K562 (cell line): ENCODE measurements around the gene PCAT6. TPM values are rescaled to one million over a fixed set of nuclear protein-coding genes. Genes with fewer than 3 reads are reported as not detected.

Experiments
- ATAC-seq: fragments of 200-7000 bp; cut with Tn5 transposase; 3 replicates; pipeline ENCODE4 v1.9.1; 2020; ENCODE audit warnings: moderate library complexity
- BruUV-seq: library from RNA; stranded (reverse); fragments of 400-500 nt; replicated peaks from 2 replicates; lab custom pipeline; 2021; lab: Mats Ljungman, UMichigan
- CTCF ChIA-PET: fragments of 300-600 bp; formaldehyde crosslinking; extraction: SDS; loops from one replicate; lab custom pipeline; 2021; ENCODE audit warnings: low intra/inter-chr PET ratio; lab: Yijun Ruan, JAX
- POLR2A ChIA-PET: fragments of 300-600, 350-650 bp; sonication (Branson Sonifier 250); formaldehyde crosslinking; extraction: SDS; loops from one replicate; lab custom pipeline; 2021; ENCODE audit warnings: antibody characterized with exemption, inconsistent platforms; lab: Yijun Ruan, JAX
- DNase-seq, 4 experiments: peaks; one replicate each; pipeline versions ENCODE4 v3.0.0 to v3.0.0-alpha.2; 2011 to 2018; ENCODE audit warnings: low spot score in 3 of 4, mixed read lengths in 3 of 4; ENCODE audit errors: extremely low read depth in 1 of 4
- FAIRE-seq: peaks from 2 replicates; lab custom pipeline; 2011; peaks lifted over from hg19 to GRCh38; lab: Jason Lieb, UNC
- H2AFZ ChIP-seq: 2 replicates; pipeline ENCODE4 v1.6.0; 2011; ENCODE audit warnings: low read depth, low read length, control low read depth, inconsistent platforms
- H3K27ac ChIP-seq: fragments of 200-600 bp; 3 replicates; pipeline ENCODE4 v1.8.0; 2011; ENCODE audit warnings: low read depth, mild to moderate bottlenecking, control low read depth, inconsistent platforms, low read length, moderate library complexity, mixed read lengths; ENCODE audit errors: extremely low read depth
- H3K27me3 ChIP-seq, 2 experiments: fragments of 300-600 bp in 1 of 2; 2 replicates in 1 of 2; 3 replicates in 1 of 2; pipeline versions ENCODE4 v1.6.0 to v1.8.0; 2011; ENCODE audit warnings: inconsistent platforms in 2 of 2, low read length in 2 of 2, mild to moderate bottlenecking in 1 of 2, mixed read lengths in 1 of 2, moderate library complexity in 1 of 2; ENCODE audit not compliant: control insufficient read depth in 2 of 2, insufficient read depth in 2 of 2
- H3K36me3 ChIP-seq: fragments of 300-600 bp; 3 replicates; pipeline ENCODE4 v1.8.0; 2011; ENCODE audit warnings: mild to moderate bottlenecking, low read length, inconsistent platforms; ENCODE audit not compliant: control insufficient read depth, insufficient read depth
- H3K4me1 ChIP-seq, 2 experiments: fragments of 200-600 bp in 1 of 2; replicated peaks in 1 of 2; 2 replicates in 1 of 2; 3 replicates in 1 of 2; pipeline versions ENCODE4 v1.5.1 to v1.8.0; 2011; ENCODE audit warnings: inconsistent platforms in 2 of 2, low read length in 2 of 2, mild to moderate bottlenecking in 1 of 2, mixed read lengths in 1 of 2, moderate library complexity in 1 of 2; ENCODE audit not compliant: control insufficient read depth in 2 of 2, insufficient read depth in 2 of 2
- H3K4me2 ChIP-seq: 2 replicates; pipeline ENCODE4 v1.6.1; 2011; ENCODE audit warnings: low read length, control low read depth, inconsistent platforms, mixed read lengths; ENCODE audit not compliant: insufficient read depth
- H3K4me3 ChIP-seq: fragments of 200-600 bp; sonication (generic), shearing (Covaris generic); 2 replicates; pipeline ENCODE4 v1.5.1; 2016; ENCODE audit warnings: control low read depth, inconsistent platforms
- H3K79me2 ChIP-seq: fragments of 200-600 bp; 3 replicates; pipeline ENCODE4 v1.8.0; 2011; ENCODE audit warnings: low read length, inconsistent platforms; ENCODE audit not compliant: control insufficient read depth, insufficient read depth
- H3K9ac ChIP-seq, 2 experiments: 2 replicates each; pipeline versions ENCODE4 v1.6.0 to v1.6.1; 2011; ENCODE audit warnings: low read depth in 2 of 2, low read length in 2 of 2, control low read depth in 1 of 2, inconsistent platforms in 1 of 2, mild to moderate bottlenecking in 1 of 2, mixed read lengths in 1 of 2; ENCODE audit not compliant: insufficient read depth in 1 of 2
- H3K9me1 ChIP-seq: one replicate; pipeline ENCODE4 v1.6.0; 2011; ENCODE audit warnings: inconsistent platforms, mild to moderate bottlenecking, low read length, moderate library complexity; ENCODE audit not compliant: control insufficient read depth, insufficient read depth
- H3K9me3 ChIP-seq: replicated peaks from 2 replicates; pipeline ENCODE4 v1.5.1; 2011; ENCODE audit warnings: low read depth, low read length, inconsistent platforms; ENCODE audit not compliant: control insufficient read depth, insufficient read depth
- H4K20me1 ChIP-seq: replicated peaks from 2 replicates; pipeline ENCODE4 v1.6.1; 2011; ENCODE audit warnings: low read length, inconsistent platforms, mixed read lengths; ENCODE audit not compliant: control insufficient read depth, insufficient read depth
- BCOR ChIP-seq: fragments of 450-650 bp; IDR thresholded peaks from 2 replicates; pipeline ENCODE4 v1.6.1; 2016
- DPF2 ChIP-seq: fragments of 450-650 bp; IDR thresholded peaks from 2 replicates; pipeline ENCODE4 v1.6.1; 2016
- ESRRA ChIP-seq: fragments of 450-650 bp; IDR thresholded peaks from 2 replicates; pipeline ENCODE4 v1.6.1; 2014; ENCODE audit warnings: low read depth, mild to moderate bottlenecking, moderate library complexity, borderline replicate concordance
- FOXJ3 ChIP-seq: sonication (generic); formaldehyde crosslinking; IDR thresholded peaks from 2 replicates; pipeline ENCODE4 v1.4.0; 2020; ENCODE audit warnings: mild to moderate bottlenecking, missing genetic modification reagents
- HMGN3 ChIP-seq: IDR thresholded peaks from 2 replicates; pipeline ENCODE4 v1.6.1; 2011; ENCODE audit warnings: borderline replicate concordance, low read depth, mild to moderate bottlenecking, mixed read lengths, low read length; ENCODE audit not compliant: insufficient read length; ENCODE audit errors: extremely low read depth
- SRF ChIP-seq, 2 experiments: fragments of 250-450, 450-650 bp in 1 of 2; sonication (Bioruptor Pico) in 1 of 2; sonication (generic) in 1 of 2; formaldehyde crosslinking; IDR thresholded peaks; 2 replicates each; pipeline versions ENCODE4 v1.5.0 to v1.5.1; 2020 to 2022; ENCODE audit warnings: mild to moderate bottlenecking in 1 of 2, missing genetic modification reagents in 1 of 2
- SRSF7 ChIP-seq: fragments of 200-400 bp; formaldehyde crosslinking; optimal IDR thresholded peaks from 2 replicates; pipeline ENCODE3; 2017; ENCODE audit warnings: mild to moderate bottlenecking, low read depth, low read length
- ZNF121 ChIP-seq: sonication (generic); formaldehyde crosslinking; conservative IDR thresholded peaks from 2 replicates; pipeline ENCODE4 v1.8.0; 2022; ENCODE audit warnings: missing genetic modification reagents
- ZSCAN29 ChIP-seq: fragments of 450-650 bp; IDR thresholded peaks from 2 replicates; pipeline ENCODE4 v1.6.1; 2017
- WGBS: fragments of 100-300 bp; shearing (Covaris generic); methylation state at CpG from one replicate; pipeline ENCODE4 v1.1.6; 2016; ENCODE audit warnings: low coverage, mixed read lengths; ENCODE audit not compliant: insufficient coverage; ENCODE audit errors: missing lambda C conversion rate; 5-methylcytosine and 5-hydroxymethylcytosine counted together
- in situ Hi-C: fragments of 300-500 bp; cut with MboI; formaldehyde crosslinking; loops from 4 replicates; pipeline ENCODE4 v1.15.0; 2018; ENCODE audit warnings: inconsistent platforms, mixed read lengths
- intact Hi-C: fragments of 100-400 bp; cut with micrococcal nuclease; formaldehyde crosslinking; loops from 2 replicates; pipeline ENCODE4 v1.14.2; 2022
- polyA plus RNA-seq, 8 experiments: library from polyadenylated mRNA; depleted of rRNA in 4 of 8; stranded (reverse) in 5 of 8; unstranded in 3 of 8; fragments of >200 nt; fragmentation: Nextera tagmentation in 2 of 8; fragmentation: Illumina TruSeq in 1 of 8; extraction: Ambion mirVana in 2 of 8; extraction: Trizol in 1 of 8; gene quantifications; 2 replicates each; pipeline versions ENCODE4 v1.2.1 to v1.2.3, GENCODE V29; 2011 to 2014; ENCODE audit warnings: inconsistent platforms in 1 of 8, missing spikeins in 1 of 8
- total RNA-seq, 7 experiments: library from RNA; depleted of rRNA in 6 of 7; stranded (reverse); fragments of >200 nt in 6 of 7; fragmentation: Illumina TruSeq in 2 of 7; extraction: Trizol in 2 of 7; gene quantifications; 2 replicates each; pipeline versions ENCODE4 v1.2.1 to v1.2.3, GENCODE V29; 2011 to 2021; ENCODE audit warnings: low replicate concordance in 1 of 7
- TF ChIP-seq, protein P1 (sequence below): sonication (generic); formaldehyde crosslinking; IDR thresholded peaks from 2 replicates; pipeline ENCODE4 v1.8.1; 2023; ENCODE audit warnings: mild to moderate bottlenecking, missing genetic modification reagents, moderate library complexity
- TF ChIP-seq, protein P2 (sequence below): sonication (generic); formaldehyde crosslinking; IDR thresholded peaks from 2 replicates; pipeline ENCODE4 v1.8.0; 2022; ENCODE audit warnings: mild to moderate bottlenecking, missing genetic modification reagents
- TF ChIP-seq, protein P3 (sequence below): sonication (generic); formaldehyde crosslinking; IDR thresholded peaks from 2 replicates; pipeline ENCODE4 v1.8.0; 2022; ENCODE audit warnings: missing genetic modification reagents, mild to moderate bottlenecking, moderate library complexity, borderline replicate concordance

Gene PCAT6
- total and polyA plus RNA-seq, 9 of the 15 experiments (the other 6 are each of a cell fraction or from before 2014, with no cell fraction given) = 0.25 to 2.4 (median 0.54) TPM; not detected in 1

DNA sequence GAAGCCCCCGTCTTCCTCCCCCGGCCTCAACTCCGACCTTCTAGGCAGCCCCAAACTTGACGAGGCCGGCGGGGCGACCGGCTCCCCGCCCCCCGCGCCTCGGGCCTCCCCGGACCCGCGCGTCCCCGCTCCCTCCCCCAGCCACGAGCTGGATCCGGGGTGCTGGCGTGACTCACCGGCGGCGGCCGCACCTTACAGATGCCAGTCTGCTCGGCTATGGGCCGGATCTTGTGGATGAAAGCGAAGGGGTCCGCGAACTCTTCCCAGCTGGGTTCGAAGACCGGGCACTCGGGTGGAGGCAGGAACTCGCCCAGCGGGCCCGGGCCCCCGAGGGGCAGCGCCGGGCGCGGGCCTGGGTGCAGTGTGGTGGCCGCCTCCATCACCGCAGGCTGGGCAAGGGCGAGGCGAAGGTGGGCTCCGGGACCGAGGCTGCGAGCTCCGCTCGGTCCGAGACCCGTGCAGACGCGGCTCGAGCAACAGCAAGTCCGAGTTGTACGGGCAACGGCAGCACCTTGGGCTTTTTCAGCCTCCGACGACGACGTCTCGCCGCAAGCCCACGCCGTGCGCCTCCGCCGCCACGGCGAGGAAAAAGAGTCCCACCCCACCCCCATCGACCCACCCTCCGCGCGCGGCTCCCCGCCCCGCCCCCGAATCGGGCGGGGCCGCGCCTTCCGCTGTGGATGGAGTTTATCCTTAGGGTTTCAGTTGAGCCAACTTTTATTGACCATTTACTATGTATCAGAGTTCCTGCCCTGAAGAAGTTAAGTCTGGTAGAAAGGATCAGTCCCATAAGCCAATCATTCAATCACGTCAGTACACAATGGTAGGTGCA, 2.6 kb upstream of the PCAT6 start, which contains the start of gene KDM5B:
TSS of gene KDM5B (minus strand) at position 496 of the 832 bp plus-strand sequence. CDS start at position 380, 116 bp downstream.
- Histone ChIP-seq H3K4me1 (peaks cover 37% of the 10 kb centered on the region in 2 experiments), H3K36me3 (no peaks in the 10 kb centered on the region), H3K27me3 (no peaks in the 10 kb centered on the region), H4K20me1 (no peaks in the 10 kb centered on the region), H3K9me3 (no peaks in the 10 kb centered on the region), H3K9me1 (no peaks in the 10 kb centered on the region), H3K79me2 (peaks cover 54% of the 10 kb centered on the region), H3K27ac (peak within 1 kb of the TSS; percentile 90), H3K9ac (peak within 1 kb of the TSS; percentile 92 to 96), H3K4me3 (peak within 1 kb of the TSS; percentile 83), H3K4me2 (peak within 1 kb of the TSS; percentile 91), H2AFZ (peak within 1 kb of the TSS; percentile 92)
- FAIRE-seq (no peak), ATAC-seq (peak; percentile 12), DNase-seq (peak; percentile 85 to 90 (median 86))
- ChIA-PET CTCF (interaction anchor here (0.9 kb wide), 1 partner anchor 80 kb away, joined by 3 read pairs; the partner anchor contains the start of gene RABIF), POLR2A (interaction anchor here (0.8 to 1.1 kb wide), 5 partner anchors 12 to 88 kb away, joined by 3 to 4 read pairs (median 3); no protein-coding TSS in a partner anchor)
- intact Hi-C loops (loop anchor here (1.0 to 10.0 kb wide), 3 partner anchors 44 to 653 kb away; partner anchors contain the start of gene RABIF), in situ Hi-C loops (no loop called here)
- BruUV-seq = no TSS peak
- WGBS = 1% methylated on average over 56 of the region's 84 CpGs
- TF ChIP-seq ZNF121 = no peak
- TF ChIP-seq BCOR = peak; percentile 29; the same call in 1 of the 2 replicates
- TF ChIP-seq, protein P1, sequence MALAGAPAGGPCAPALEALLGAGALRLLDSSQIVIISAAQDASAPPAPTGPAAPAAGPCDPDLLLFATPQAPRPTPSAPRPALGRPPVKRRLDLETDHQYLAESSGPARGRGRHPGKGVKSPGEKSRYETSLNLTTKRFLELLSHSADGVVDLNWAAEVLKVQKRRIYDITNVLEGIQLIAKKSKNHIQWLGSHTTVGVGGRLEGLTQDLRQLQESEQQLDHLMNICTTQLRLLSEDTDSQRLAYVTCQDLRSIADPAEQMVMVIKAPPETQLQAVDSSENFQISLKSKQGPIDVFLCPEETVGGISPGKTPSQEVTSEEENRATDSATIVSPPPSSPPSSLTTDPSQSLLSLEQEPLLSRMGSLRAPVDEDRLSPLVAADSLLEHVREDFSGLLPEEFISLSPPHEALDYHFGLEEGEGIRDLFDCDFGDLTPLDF (CRISPR knock-in tag) = no peak
- TF ChIP-seq HMGN3 = peak; percentile 58
- no peak for TF ChIP-seq SRSF7
- TF ChIP-seq, protein P2, sequence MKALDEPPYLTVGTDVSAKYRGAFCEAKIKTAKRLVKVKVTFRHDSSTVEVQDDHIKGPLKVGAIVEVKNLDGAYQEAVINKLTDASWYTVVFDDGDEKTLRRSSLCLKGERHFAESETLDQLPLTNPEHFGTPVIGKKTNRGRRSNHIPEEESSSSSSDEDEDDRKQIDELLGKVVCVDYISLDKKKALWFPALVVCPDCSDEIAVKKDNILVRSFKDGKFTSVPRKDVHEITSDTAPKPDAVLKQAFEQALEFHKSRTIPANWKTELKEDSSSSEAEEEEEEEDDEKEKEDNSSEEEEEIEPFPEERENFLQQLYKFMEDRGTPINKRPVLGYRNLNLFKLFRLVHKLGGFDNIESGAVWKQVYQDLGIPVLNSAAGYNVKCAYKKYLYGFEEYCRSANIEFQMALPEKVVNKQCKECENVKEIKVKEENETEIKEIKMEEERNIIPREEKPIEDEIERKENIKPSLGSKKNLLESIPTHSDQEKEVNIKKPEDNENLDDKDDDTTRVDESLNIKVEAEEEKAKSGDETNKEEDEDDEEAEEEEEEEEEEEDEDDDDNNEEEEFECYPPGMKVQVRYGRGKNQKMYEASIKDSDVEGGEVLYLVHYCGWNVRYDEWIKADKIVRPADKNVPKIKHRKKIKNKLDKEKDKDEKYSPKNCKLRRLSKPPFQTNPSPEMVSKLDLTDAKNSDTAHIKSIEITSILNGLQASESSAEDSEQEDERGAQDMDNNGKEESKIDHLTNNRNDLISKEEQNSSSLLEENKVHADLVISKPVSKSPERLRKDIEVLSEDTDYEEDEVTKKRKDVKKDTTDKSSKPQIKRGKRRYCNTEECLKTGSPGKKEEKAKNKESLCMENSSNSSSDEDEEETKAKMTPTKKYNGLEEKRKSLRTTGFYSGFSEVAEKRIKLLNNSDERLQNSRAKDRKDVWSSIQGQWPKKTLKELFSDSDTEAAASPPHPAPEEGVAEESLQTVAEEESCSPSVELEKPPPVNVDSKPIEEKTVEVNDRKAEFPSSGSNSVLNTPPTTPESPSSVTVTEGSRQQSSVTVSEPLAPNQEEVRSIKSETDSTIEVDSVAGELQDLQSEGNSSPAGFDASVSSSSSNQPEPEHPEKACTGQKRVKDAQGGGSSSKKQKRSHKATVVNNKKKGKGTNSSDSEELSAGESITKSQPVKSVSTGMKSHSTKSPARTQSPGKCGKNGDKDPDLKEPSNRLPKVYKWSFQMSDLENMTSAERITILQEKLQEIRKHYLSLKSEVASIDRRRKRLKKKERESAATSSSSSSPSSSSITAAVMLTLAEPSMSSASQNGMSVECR (CRISPR knock-in tag) = peak; percentile 98
- TF ChIP-seq FOXJ3 = no peak
- TF ChIP-seq, protein P3, sequence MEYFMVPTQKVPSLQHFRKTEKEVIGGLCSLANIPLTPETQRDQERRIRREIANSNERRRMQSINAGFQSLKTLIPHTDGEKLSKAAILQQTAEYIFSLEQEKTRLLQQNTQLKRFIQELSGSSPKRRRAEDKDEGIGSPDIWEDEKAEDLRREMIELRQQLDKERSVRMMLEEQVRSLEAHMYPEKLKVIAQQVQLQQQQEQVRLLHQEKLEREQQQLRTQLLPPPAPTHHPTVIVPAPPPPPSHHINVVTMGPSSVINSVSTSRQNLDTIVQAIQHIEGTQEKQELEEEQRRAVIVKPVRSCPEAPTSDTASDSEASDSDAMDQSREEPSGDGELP (CRISPR knock-in tag) = peak; percentile 97
- TF ChIP-seq ESRRA = peak; percentile 53; the same call in 1 of the 2 replicates
- TF ChIP-seq SRF (CRISPR knock-in tag; IDR thresholded peaks at IDR 0.05) = 0 out of 4 replicates have a peak, but pooled peaks of 1 of the 2 experiments have one; percentile 34
- 0 out of 2 replicates have a peak, but pooled peaks have one; percentile 26 for TF ChIP-seq DPF2
- peak; percentile 62; the same call in 1 of the 2 replicates for TF ChIP-seq ZSCAN29
